HepG2 (cell line): ENCODE results near the gene FBRSL1. TPM values are rescaled to one million over a fixed set of nuclear protein-coding genes. Genes with fewer than 3 reads are reported as not detected.

ENCODE experiments used
- AGO1 ChIP-seq: fragments of 200-400 bp; formaldehyde crosslinking; IDR thresholded peaks from 2 replicates; pipeline ENCODE4 v1.6.1; 2017; ENCODE audit warnings: mild to moderate bottlenecking, low read depth, low read length, moderate library complexity; ENCODE audit not compliant: poor library complexity, severe bottlenecking
- ARHGAP35 ChIP-seq: sonication (generic); formaldehyde crosslinking; IDR thresholded peaks from 2 replicates; pipeline ENCODE4 v1.9.0; 2022; ENCODE audit warnings: mild to moderate bottlenecking, inconsistent platforms, moderate library complexity, missing genetic modification reagents, borderline replicate concordance
- CENPX ChIP-seq: sonication (generic); formaldehyde crosslinking; IDR thresholded peaks from 2 replicates; pipeline ENCODE4 v1.9.0; 2021; ENCODE audit warnings: mild to moderate bottlenecking, missing genetic modification reagents, moderate library complexity
- DR1 ChIP-seq: sonication (generic); formaldehyde crosslinking; IDR thresholded peaks from 2 replicates; pipeline ENCODE4 v1.8.0; 2021; ENCODE audit warnings: mild to moderate bottlenecking, missing genetic modification reagents, inconsistent platforms
- EP300 ChIP-seq, 3 experiments: sonication (generic) in 1 of 3; formaldehyde crosslinking in 1 of 3; IDR thresholded peaks; 2 replicates each; pipeline versions ENCODE4 v1.5.1 to v1.6.1; 2011 to 2020; ENCODE audit warnings: low read depth in 2 of 3, low read length in 2 of 3, borderline replicate concordance in 1 of 3, improper control_type of control experiment in 1 of 3, mild to moderate bottlenecking in 1 of 3, missing genetic modification reagents in 1 of 3, moderate library complexity in 1 of 3
- FOXJ3 ChIP-seq: sonication (generic); formaldehyde crosslinking; IDR thresholded peaks from 2 replicates; pipeline ENCODE4 v1.4.0; 2020; ENCODE audit warnings: missing genetic modification reagents, mild to moderate bottlenecking, borderline replicate concordance
- KDM3A ChIP-seq: IDR thresholded peaks from 2 replicates; pipeline ENCODE4 v1.6.1; 2018; ENCODE audit warnings: low read depth, missing compliant biosample characterization
- KLF16 ChIP-seq, 2 experiments: sonication (generic) in 1 of 2; formaldehyde crosslinking in 1 of 2; IDR thresholded peaks; 2 replicates each; pipeline versions ENCODE4 v1.6.1 to v1.8.0; 2016 to 2023; ENCODE audit warnings: missing genetic modification reagents in 2 of 2, missing compliant biosample characterization in 1 of 2
- MAFF ChIP-seq: IDR thresholded peaks from 2 replicates; pipeline ENCODE4 v1.6.1; 2011; ENCODE audit warnings: low read depth, low read length, improper control_type of control experiment
- MXI1 ChIP-seq: IDR thresholded peaks from 3 replicates; pipeline ENCODE4 v1.6.1; 2012; ENCODE audit warnings: low read depth, low read length, inconsistent platforms, borderline replicate concordance
- NAIF1 ChIP-seq: sonication (generic); formaldehyde crosslinking; IDR thresholded peaks from 2 replicates; pipeline ENCODE4 v1.5.0; 2020; ENCODE audit warnings: mild to moderate bottlenecking, missing genetic modification reagents, borderline replicate concordance
- SRY ChIP-seq: sonication (generic); formaldehyde crosslinking; IDR thresholded peaks from 2 replicates; pipeline ENCODE4 v1.8.0; 2022; ENCODE audit warnings: mild to moderate bottlenecking, missing genetic modification reagents
- ZBTB20 ChIP-seq: sonication (generic); formaldehyde crosslinking; IDR thresholded peaks from 2 replicates; pipeline ENCODE4 v1.8.1; 2023; ENCODE audit warnings: missing genetic modification reagents, low read depth, mild to moderate bottlenecking, borderline replicate concordance
- ZNF253 ChIP-seq: sonication (generic); formaldehyde crosslinking; IDR thresholded peaks from 2 replicates; pipeline ENCODE4 v1.8.0; 2022; ENCODE audit warnings: mild to moderate bottlenecking, missing genetic modification reagents, borderline replicate concordance
- ZNF263 ChIP-seq: sonication (generic); formaldehyde crosslinking; IDR thresholded peaks from 2 replicates; pipeline ENCODE4 v1.4.0; 2020; ENCODE audit warnings: missing genetic modification reagents
- ZNF350 ChIP-seq: sonication (generic); formaldehyde crosslinking; IDR thresholded peaks from 2 replicates; pipeline ENCODE4 v1.4.0; 2020; ENCODE audit warnings: mild to moderate bottlenecking, low read depth, missing genetic modification reagents, borderline replicate concordance
- ZNF44 ChIP-seq: sonication (generic); formaldehyde crosslinking; IDR thresholded peaks from 2 replicates; pipeline ENCODE4 v1.5.1; 2020; ENCODE audit warnings: mild to moderate bottlenecking, missing genetic modification reagents
- ZNF564 ChIP-seq: sonication (generic); formaldehyde crosslinking; IDR thresholded peaks from 2 replicates; pipeline ENCODE4 v1.8.1; 2023; ENCODE audit warnings: mild to moderate bottlenecking, missing genetic modification reagents
- ZNF569 ChIP-seq: sonication (generic); formaldehyde crosslinking; IDR thresholded peaks from 2 replicates; pipeline ENCODE4 v1.5.0; 2020; ENCODE audit warnings: mild to moderate bottlenecking, missing genetic modification reagents, moderate library complexity, borderline replicate concordance
- ZNF776 ChIP-seq: sonication (generic); formaldehyde crosslinking; IDR thresholded peaks from 2 replicates; pipeline ENCODE4 v1.4.0; 2020; ENCODE audit warnings: mild to moderate bottlenecking, missing genetic modification reagents
- polyA plus RNA-seq, 8 experiments: library from polyadenylated mRNA; depleted of rRNA in 3 of 8; stranded (reverse) in 7 of 8; unstranded in 1 of 8; fragments of >200 nt; fragmentation: Illumina TruSeq in 4 of 8; extraction: Trizol in 4 of 8; gene quantifications; 2 replicates each; pipeline versions ENCODE4 v1.2.1 to v1.2.3, GENCODE V29; 2011 to 2016; ENCODE audit warnings: low read depth in 4 of 8, missing spikeins in 1 of 8, mixed read lengths in 1 of 8; ENCODE audit not compliant: insufficient read depth in 1 of 8
- total RNA-seq, 5 experiments: library from RNA; depleted of rRNA; stranded (reverse); fragments of >200 nt; fragmentation: Illumina TruSeq; extraction: Trizol; gene quantifications; 2 replicates each; pipeline ENCODE4 v1.2.3, GENCODE V29; 2016; ENCODE audit warnings: low read depth in 1 of 5
- TF ChIP-seq, protein P1 (sequence below): sonication (generic); formaldehyde crosslinking; IDR thresholded peaks from 2 replicates; pipeline ENCODE4 v1.4.0; 2020; ENCODE audit warnings: missing genetic modification reagents
- TF ChIP-seq, protein P2 (sequence below): IDR thresholded peaks from 2 replicates; pipeline ENCODE4 v1.6.1; 2018; ENCODE audit warnings: missing genetic modification reagents, mild to moderate bottlenecking, missing compliant biosample characterization

Gene FBRSL1
- total and polyA plus RNA-seq, 2 of the 13 experiments (the other 11 are each of a cell fraction or from before 2014, with no cell fraction given) = 3.6 to 7.9 TPM

DNA sequence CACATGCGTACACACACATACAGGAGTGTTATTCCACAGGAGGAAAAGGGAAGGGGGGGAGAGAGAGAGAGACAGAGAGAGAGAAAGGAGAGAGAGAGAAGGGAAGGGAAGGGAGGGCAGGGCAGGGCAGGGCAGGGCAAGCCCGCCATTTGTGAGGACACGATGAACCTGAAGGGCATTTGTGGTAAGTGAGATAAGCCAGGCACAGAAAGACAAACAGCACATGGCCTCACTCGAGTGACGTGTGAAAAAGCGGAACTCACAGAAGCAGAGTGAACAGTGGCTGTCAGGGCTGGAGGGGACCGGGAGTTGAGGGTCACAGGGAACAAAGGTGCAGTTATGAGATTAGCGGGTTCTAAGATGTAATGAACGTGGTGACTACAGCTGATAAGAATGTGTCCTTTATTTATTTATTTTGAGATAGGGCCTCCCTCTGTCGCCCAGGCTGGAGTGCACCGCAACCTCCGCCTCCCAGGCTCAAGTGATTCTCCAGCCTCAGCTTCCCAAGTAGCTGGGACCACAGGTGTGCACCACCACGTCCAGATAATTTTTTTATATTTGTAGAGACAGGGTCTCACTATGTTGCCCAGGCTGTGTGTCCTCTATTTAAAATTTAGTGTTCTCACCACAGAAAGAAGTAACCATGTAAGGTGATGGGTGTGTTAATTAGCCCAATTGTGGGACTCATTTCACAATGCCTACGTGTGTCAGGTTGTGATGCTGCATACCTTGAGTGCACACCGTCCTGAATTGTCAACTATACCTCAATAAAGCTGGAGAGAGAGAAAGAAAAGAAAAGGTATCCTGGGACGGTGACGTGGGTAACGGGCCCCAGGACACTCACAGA, 18.7 kb upstream of the FBRSL1 start (continued):
- TF ChIP-seq MAFF (no peak), NAIF1 (no peak), KLF16 (CRISPR knock-in tag; IDR thresholded peaks at IDR 0.05) (peak in 1 of 2 experiments; percentile 84; a peak in 2 of 4 replicates), ZNF569 (CRISPR knock-in tag) (no peak), EP300 (IDR thresholded peaks at IDR 0.05; ENCODE audit: low read depth in 2 of 2, low read length in 2 of 2) (peak in 1 of 2 experiments; percentile 74; a peak in 2 of 4 replicates), EP300 (CRISPR knock-in tag; IDR thresholded peaks at IDR 0.05; ENCODE audit: borderline replicate concordance) (peak; percentile 78), ZNF776 (no peak), ZNF253 (CRISPR knock-in tag) (no peak), ARHGAP35 (no peak), ZNF564 (CRISPR knock-in tag) (no peak), KDM3A (CRISPR knock-in tag) (peak; percentile 83; the same call in 1 of the 2 replicates), MXI1 (peak; percentile 70; the same call in 1 of the 3 replicates), ZNF263 (CRISPR knock-in tag) (peak; percentile 44; the same call in 1 of the 2 replicates), SRY (peak; percentile 46; the same call in 1 of the 2 replicates), ZNF44 (no peak), FOXJ3 (CRISPR knock-in tag) (no peak; the same call in 1 of the 2 replicates), ZNF350 (CRISPR knock-in tag) (peak; percentile 67; the same call in 1 of the 2 replicates), DR1 (CRISPR knock-in tag) (no peak), CENPX (CRISPR knock-in tag) (no peak), ZBTB20 (CRISPR knock-in tag) (peak; percentile 67; the same call in 1 of the 2 replicates), AGO1 (no peak)
- TF ChIP-seq, protein P1, sequence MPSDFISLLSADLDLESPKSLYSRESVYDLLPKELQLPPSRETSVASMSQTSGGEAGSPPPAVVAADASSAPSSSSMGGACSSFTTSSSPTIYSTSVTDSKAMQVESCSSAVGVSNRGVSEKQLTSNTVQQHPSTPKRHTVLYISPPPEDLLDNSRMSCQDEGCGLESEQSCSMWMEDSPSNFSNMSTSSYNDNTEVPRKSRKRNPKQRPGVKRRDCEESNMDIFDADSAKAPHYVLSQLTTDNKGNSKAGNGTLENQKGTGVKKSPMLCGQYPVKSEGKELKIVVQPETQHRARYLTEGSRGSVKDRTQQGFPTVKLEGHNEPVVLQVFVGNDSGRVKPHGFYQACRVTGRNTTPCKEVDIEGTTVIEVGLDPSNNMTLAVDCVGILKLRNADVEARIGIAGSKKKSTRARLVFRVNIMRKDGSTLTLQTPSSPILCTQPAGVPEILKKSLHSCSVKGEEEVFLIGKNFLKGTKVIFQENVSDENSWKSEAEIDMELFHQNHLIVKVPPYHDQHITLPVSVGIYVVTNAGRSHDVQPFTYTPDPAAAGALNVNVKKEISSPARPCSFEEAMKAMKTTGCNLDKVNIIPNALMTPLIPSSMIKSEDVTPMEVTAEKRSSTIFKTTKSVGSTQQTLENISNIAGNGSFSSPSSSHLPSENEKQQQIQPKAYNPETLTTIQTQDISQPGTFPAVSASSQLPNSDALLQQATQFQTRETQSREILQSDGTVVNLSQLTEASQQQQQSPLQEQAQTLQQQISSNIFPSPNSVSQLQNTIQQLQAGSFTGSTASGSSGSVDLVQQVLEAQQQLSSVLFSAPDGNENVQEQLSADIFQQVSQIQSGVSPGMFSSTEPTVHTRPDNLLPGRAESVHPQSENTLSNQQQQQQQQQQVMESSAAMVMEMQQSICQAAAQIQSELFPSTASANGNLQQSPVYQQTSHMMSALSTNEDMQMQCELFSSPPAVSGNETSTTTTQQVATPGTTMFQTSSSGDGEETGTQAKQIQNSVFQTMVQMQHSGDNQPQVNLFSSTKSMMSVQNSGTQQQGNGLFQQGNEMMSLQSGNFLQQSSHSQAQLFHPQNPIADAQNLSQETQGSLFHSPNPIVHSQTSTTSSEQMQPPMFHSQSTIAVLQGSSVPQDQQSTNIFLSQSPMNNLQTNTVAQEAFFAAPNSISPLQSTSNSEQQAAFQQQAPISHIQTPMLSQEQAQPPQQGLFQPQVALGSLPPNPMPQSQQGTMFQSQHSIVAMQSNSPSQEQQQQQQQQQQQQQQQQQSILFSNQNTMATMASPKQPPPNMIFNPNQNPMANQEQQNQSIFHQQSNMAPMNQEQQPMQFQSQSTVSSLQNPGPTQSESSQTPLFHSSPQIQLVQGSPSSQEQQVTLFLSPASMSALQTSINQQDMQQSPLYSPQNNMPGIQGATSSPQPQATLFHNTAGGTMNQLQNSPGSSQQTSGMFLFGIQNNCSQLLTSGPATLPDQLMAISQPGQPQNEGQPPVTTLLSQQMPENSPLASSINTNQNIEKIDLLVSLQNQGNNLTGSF (CRISPR knock-in tag) = no peak
- TF ChIP-seq, protein P2, sequence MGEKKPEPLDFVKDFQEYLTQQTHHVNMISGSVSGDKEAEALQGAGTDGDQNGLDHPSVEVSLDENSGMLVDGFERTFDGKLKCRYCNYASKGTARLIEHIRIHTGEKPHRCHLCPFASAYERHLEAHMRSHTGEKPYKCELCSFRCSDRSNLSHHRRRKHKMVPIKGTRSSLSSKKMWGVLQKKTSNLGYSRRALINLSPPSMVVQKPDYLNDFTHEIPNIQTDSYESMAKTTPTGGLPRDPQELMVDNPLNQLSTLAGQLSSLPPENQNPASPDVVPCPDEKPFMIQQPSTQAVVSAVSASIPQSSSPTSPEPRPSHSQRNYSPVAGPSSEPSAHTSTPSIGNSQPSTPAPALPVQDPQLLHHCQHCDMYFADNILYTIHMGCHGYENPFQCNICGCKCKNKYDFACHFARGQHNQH (CRISPR knock-in tag) = peak; percentile 86
